Activated CD8-positive, alpha-beta memory T cell treated with anti-CD3 and anti-CD28 coated beads, Interleukin-2, amount 50 U/mL, for 4 hours (primary cell): ENCODE data around the gene BRK1.
A peak's percentile ranks its signal among the peaks of the same experiment; 100 is the strongest.
"Not testable (repeated sequence)": the region's sequence is repeated elsewhere in the genome, so short reads cannot be mapped to it uniquely, and the experiment has no call there.

Experiments used
- DNase-seq: peaks from one replicate; pipeline ENCODE4 v3.0.0-alpha.2; 2020

Gene BRK1

DNA sequence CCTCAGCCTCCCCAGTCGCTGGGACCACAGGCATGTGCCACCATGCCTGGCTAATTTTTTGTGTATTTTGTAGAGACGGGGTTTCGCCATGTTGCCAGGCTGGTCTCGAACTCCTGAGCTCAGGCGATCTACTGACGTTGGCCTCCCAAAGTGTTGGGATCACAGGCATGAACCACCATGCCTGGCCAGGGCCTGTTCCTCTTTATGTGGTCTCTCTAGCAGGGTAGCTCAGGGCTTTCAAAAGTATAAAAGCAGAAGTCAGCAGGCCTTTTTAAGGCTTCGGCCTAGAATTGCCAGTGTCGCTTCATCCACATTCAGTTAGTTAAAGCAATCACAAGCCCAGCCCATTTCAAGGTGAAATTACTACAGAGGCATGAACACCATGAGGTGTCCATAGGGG, 33.8 kb downstream of the BRK1 start:
- no peak for DNase-seq

GRCh38 chr3:10150987-10151386, 35.5 kb downstream of the BRK1 start:
- no peak for DNase-seq

- no peak for DNase-seq
Measured at GRCh38 chr3:10154335-10155122, 39.1 kb downstream of the BRK1 start.

GRCh38 chr3:10155123-10155472, 39.6 kb downstream of the BRK1 start:
- no peak for DNase-seq

GRCh38 chr3:10155658-10156057, 40.2 kb downstream of the BRK1 start:
- DNase-seq: no peak

DNA sequence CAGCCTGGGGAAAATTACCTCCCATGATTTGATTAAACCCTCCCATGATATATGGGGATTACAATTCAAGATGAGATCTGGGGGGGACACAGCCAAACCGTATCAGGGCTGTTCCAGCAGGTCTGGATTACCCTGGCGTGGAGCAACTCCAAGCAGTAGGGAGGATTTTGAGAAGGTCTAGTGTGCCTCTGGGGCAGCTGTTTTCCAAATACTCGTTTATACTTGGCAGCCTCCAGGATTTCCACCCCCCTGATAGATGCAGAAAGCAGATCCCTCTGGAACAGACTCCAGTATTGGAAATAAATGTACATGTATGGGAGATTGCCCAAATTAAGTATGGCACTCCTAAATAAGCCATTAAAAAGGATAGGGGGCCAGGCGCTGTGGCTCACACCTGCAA, 41.6 kb downstream of the BRK1 start:
- DNase-seq: no peak

- not testable (repeated sequence) for DNase-seq
Measured at GRCh38 chr3:10158555-10158954, 43.1 kb downstream of the BRK1 start.

GRCh38 chr3:10160346-10160745, 44.9 kb downstream of the BRK1 start:
- no peak for DNase-seq

DNA sequence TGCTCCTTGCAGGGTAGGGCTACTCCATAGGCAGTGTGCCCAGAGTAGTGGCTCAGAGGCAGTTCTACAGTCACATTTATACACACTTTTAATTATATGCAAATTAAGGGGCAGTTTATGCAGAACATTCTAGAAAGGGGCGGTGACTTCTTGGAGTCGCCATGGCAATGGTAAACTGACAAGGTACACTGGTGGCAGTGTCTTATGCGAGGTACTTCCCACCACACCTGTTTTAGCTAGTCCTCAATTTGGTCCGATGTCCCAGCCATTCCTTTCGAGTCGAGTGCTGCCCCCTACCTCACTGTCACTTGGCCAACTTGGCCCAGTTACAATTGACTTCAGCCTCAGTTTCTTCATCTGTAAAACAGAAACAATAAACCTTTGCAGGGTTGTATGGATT, 45.5 kb downstream of the BRK1 start:
- DNase-seq: no peak

- DNase-seq: no peak
Measured at GRCh38 chr3:10162185-10162584, 46.7 kb downstream of the BRK1 start.

- DNase-seq: not testable (repeated sequence)
Measured at GRCh38 chr3:10164201-10164545, 48.7 kb downstream of the BRK1 start.

GRCh38 chr3:10164546-10165393, 49.3 kb downstream of the BRK1 start, which contains the start of gene IRAK2:
IRAK2 (plus strand) TSS chr3:10164919; CDS start chr3:10164955, 36 bp downstream.
- peak; percentile 54 for DNase-seq

DNA sequence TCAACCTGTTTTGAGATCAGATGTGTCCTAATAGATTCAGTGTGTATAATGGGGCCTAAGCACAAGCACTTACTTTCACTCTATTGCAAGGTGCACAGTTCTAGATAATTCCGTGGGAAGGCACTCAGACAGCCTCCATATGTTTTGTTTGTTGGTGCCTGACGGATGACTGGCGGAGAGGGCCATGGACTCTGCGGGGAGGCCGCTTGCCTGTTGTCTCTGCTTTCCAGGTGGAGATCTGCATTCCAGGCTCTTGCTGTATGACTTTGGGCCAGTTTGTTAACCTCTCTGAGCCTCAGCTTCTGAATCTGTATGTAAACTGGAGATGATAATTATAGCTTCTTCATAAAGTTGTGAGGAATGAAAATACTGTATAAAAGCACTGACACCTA, 50.7 kb downstream of the BRK1 start:
- no peak for DNase-seq

DNA sequence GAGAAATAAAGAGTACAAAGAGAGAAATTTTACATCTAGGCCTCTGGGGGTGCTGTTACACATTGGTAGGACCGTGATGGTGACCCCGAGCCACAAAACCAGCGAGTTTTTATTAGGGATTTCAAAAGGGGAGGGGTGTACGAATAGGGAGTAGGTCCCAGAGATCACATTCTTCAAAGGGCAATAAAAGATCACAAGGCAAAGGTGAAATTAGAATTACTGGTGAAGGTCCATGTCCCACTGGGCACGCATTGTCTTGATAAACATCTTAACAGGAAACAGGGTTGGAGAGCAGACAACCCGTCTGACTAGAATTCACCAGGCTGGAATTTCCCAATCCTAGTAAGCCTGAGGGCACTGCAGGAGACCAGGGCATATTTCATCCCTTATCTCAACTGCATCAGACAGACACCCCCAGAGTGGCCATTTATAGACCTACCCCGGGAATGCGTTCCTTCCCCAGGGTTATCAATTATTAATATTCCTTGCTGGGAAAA, 53.6 kb downstream of the BRK1 start:
- DNase-seq: no peak

DNA sequence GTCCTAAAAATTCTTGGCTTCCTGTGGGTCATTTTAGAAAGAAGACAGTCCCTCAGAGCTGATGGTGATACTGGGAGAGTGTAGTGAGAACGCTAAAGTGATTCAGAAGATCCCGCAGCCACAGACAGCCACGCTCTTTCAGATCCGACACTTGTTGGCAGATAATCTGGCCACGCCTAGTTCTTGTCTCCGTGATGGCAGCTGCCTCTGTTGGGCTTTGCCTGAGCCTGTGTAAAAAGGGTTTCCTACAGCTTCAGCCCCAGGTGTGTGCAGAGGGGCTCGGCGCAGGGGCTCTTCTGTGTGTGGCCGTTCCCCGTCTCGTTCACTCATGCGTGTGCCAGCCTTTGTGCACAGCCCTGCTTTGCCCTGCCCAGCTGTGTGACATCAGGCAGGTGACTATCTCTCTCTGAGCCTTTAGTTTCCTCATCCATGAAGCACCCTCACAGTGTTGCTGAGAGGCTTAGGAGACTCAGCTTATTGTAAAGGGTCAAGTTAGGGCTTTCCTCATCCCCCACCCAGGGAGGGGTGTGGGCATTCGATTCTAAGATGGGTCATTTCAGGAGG, 55.5 kb downstream of the BRK1 start:
- no peak for DNase-seq

DNA sequence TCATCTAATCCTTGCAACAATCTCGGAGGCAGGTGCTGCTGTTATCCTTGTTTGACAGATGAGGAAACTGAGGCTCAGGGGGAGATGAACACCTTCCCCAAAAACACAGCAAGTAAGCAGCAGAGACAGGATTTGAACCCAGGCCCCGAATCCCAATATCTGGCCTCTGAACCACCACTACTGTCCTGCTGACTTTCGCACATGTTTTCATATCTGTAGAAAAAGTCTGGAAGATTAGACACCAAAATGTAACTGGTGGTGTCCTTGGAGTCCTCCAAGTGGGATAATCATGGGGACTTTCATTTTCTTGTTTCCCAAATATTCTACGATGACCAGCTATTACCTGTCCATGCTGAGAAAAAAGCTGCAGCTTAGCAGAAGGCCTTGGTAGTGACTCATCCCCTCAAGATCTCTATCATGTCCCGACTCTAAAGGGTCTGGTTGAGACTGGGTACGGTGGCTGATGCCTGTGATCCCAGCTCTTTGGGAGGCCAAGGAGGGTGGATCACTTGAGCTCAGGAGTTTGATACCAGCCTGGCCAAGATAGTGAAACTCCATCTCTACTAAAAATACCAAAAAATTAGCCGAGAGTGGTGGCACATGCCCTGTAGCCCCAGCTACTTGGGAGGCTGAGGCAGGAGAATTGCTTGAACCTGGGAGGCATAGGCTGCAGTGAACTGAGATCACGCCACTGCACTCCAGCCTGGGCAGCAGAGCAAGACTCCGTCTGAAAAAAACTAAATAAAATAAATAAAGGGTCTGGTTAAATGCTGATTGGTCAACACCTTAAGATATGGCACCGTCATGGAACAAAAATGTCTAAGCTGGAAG, 57.8 kb downstream of the BRK1 start:
- DNase-seq: no peak

DNA sequence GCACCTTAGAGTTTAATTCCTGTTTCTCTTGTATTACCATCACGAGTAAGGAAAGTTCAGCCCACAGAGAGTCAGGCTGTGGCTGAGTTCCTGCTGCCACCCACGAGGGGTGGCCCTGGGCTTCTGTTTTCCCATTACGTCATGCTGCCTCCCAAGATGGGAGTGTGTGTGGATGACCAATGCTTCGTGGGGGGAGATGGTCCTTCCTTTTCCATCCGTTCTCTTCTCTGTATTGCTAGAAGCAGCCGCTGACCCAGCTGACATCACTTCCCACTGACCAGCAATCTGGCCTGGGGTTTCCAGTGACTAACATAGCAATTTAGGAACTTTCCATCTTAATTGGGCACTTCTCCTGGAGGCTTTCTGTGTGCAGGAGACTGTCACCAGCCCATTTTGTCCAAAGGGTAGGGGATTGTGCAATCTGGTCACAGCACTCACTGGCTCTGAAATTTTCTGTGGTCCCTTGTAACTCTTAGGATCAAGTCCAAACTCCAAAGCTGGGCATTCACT, 58.5 kb downstream of the BRK1 start:
- DNase-seq: no peak

- not testable (repeated sequence) for DNase-seq
Measured at GRCh38 chr3:10175334-10175733, 59.9 kb downstream of the BRK1 start.

GRCh38 chr3:10176150-10176549, 60.7 kb downstream of the BRK1 start:
- DNase-seq: not testable (repeated sequence)
